ENCODE data around the gene TAF11.
"Not testable (repeated sequence)": the region's sequence is repeated elsewhere in the genome, so short reads cannot be mapped to it uniquely, and the experiment has no call there.

TAF11 gene

DNA sequence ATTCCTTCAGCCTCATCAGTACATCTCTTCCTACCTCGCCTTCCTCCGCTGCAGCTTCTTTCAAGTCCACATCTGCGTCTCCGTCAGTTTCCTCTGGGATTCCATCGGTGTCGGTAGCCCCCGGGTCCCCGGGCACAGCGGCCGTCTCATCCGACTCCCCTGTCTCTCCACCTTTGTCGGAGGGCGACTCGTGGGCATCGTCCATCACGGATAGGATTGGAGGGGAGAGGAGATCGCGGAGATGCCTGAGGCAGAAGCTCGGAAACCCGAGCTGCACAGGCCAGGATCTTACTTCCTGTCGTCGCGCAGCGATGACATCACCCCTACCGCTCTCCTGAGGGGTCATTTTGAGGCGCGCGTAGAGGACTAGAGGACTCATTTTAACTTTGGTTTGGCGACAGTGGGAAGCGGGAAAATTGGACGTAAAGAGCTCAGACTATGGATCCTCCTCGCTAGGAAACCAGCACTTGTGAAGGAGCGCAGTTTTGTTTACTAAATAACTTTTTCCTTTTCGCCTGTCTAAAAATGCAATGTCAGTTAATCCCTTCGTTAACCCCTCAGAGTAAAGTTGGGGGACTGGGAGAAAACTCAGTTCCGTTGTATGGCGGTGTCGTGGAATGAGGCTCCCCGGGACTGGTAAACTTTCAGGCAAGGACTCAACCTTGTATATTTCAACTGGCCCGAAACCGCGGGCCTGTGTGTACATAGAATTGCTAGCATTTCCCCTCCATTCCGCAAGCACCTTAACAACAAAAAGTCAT, at the start of gene TAF11:
Gene TAF11, minus strand, starts transcription at position 290 of the 761 bp plus-strand sequence. Its CDS starts 85 bp downstream, at position 205.
- DNase-seq, result peak; percentile 92

GRCh38 chr6:34934516-34934915, 46.7 kb upstream of the TAF11 start:
- DNase-seq, result no peak

DNA sequence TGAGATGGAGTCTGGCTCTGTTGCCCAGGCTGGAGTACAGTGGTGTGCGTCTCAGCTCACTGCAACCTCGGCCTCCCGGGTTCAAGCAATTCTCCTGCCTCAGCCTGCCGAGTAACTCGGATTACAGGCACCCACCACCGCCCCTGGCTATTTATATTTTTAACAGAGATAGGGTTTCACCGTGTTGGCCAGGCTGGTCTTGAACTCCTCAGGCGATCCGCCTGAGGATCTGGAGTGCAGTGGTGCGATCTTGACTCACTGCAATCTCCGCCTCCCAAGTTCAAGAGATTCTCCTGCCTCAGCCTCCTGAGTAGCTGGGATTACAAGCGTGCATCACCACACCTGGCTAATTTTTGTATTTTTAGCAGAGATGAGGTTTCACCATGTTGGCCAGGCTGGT, 44.4 kb upstream of the TAF11 start:
- DNase-seq, result not testable (repeated sequence)

GRCh38 chr6:34930221-34930620, 42.4 kb upstream of the TAF11 start:
- DNase-seq, result no peak

DNA sequence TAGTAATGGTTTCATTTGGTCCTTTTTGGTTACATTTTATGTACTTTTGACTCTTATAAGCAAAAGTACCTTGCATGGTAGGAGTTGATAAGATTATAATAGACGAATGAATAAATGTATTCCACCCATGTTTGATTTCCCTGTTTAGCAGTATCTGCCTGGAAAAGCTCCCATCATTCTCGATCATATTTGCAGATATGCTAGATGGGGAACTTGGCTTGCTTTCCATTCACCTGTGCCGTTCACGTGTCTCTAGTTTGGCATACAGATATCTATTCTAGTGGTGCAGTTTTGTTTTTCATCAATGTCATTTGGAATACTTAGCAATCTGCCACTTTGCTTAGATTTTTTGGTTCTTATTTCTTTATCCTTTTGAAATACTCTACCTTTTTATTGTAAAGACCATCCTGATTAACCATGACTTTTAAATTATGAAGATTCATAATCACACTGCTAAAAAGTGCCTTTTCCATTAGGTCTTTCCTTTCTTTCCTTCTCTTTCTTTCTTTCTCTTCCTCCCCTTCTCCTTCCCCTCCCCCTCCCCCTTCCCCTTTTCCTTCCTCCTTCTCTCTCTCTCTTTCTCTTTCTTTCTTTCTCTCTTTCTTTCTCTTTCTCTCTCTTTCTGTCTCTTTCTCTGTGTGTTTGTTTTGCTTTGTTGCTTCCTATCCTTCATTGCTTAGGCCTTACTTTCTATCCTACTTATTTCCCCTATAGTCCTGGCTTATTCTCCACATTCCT, 41.6 kb upstream of the TAF11 start:
- DNase-seq, result no peak

DNA sequence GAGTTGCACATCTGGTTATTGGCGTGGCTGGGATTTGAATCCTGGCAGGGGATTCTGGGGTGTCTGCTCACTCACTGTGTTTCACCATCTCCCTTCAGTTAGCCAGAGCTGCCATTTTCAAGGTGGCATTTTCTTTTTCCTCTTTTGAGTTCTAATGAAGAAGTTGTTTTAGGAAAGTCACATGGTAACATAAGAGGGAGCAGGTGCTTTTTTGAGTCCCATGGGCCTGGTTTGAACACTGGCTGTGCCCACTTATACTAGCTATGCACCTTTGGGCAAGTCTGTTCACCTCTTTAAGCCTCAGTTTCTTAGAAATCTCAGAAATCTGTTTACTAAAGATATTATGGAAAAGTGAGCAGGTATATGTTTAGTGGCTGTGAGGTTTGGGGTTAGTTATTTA, 40.9 kb upstream of the TAF11 start:
- DNase-seq, result no peak

GRCh38 chr6:34928220-34928619, 40.4 kb upstream of the TAF11 start:
- no peak for DNase-seq

GRCh38 chr6:34926655-34927054, 38.8 kb upstream of the TAF11 start:
- DNase-seq, result no peak

DNA sequence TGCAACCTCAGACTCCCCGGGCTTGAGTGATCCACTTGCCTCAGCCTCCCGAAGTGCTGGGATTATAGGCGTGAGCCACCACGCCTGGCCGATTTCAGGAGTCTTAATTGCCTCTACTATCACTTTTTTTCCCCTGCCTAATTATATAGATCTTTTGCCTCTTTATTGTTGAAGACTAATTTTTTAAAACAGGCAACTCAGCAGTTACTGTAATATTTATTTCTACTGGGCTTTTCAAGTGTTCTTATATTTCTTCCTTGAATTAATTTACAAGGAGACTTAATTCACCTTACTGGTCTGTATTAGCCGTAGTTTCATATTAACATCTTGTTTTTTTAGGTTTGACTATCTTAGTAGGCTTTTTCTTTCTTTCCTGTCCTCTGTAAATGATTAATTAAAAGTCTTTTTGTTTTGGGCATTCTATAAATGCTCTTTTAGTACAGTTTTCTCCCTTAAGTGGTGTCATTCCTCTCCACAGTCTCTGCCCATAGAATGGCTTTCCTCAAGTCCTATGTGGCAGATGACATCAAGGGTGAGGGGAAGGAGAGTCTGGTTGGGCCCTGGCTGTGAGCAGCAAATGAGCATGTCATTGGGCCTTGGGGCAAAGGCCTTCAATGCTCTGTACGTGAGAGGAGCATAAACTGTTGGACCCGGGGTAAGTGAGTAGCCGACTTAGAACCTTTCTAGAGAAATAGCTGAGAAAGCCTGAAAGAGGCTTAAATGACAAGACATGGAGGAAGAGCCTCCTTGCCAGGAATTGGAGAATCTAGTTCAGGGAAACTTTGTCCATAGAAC, 37.2 kb upstream of the TAF11 start:
- DNase-seq, result no peak

DNA sequence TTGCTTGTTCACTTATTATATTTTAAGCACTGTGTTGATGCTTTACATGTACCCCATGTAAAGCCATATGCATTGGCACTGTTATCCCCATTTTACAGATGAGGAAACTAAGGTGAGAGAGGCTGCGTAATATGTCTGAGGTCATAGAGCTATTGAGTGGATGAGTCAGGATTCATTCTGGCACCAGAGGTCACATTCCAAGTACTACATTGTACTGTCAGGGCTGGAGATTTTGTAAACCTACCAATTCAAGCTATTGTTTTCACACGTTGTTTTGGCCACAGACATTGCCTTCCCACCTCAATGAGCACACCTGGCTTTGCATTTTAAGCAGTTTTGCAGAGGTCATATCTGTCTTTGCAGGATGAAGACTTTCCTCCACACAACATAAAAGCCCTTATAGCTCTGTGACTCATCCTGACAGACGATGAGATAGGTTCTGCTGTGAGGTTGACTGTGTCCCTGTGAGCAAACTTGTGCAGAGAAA, 34.4 kb upstream of the TAF11 start:
- DNase-seq, result no peak

GRCh38 chr6:34920097-34920496, 32.3 kb upstream of the TAF11 start:
- no peak for DNase-seq

DNA sequence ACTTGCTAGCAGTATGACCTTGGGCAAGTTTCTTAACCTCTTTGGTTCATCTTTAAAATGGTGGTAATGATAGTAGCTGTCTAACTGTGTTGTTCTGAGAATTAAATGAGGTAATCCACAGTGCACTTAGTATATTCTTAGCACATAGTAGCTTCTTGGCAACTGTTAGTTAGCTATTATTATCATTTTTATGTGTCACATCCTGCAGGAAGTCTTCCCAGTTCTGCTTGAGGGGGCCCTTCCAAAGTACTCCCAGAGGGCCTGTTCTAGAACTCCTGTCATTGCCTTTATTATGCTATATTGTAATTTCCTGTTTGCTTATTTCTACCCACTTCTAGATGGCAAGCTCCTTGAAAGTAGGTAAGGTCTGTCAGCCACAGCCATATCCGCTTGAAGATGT, 31.8 kb upstream of the TAF11 start:
- no peak for DNase-seq

DNA sequence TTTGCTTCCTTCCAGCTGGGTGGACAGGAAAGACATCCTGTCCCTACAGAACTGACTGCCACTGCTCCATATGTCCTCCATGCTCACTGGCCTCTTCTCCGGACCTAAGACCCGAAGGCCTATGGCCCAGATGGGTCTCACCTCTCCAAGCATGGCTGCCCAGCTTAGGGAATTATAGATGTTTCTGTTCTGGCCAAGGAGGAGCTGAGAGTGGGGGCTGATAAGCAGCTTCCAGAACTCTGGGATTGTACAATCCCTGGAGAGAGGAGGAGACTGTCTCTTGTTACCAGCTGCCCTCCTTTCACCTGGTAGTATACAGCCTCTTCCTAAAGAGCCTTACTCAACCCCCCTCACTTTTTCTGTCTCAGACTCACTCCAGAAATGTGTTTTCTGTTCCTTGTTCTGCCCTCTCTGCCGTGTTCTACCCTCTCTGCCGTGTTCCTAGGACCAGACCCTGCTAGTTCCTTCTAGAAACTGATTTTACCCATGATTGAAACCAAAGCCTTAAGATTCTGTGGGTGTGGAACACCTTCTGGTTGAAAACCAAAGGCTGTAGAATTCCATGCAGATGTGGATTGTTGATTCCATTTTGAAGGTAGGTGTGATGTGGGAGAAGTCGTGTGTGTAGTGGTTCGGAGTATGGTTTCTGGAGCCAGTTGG, 29.9 kb upstream of the TAF11 start:
- no peak for DNase-seq

GRCh38 chr6:34916348-34916967, 28.6 kb upstream of the TAF11 start:
- DNase-seq, result no peak

- no peak for DNase-seq
Measured at GRCh38 chr6:34914358-34914757, 26.5 kb upstream of the TAF11 start.

- no peak for DNase-seq
Measured at GRCh38 chr6:34912715-34913464, 25.0 kb upstream of the TAF11 start.

DNA sequence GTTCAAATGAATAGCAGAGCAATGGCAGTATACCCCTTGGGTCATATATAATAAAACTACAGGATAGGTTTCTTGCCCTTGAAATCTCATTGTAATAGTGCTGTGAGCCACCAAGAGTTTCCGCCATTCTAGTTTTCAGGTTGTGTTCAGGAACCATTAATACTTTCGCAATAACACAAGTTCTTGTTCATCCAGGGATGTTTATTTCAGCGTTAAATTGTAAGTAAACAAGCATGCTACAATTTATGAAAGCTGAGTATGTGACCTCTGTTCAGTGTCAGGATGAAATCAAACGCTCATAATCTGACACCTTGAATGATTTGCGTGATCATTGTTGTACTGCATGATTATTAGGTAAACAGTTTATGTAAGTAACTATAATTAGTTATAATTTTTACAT, 24.0 kb upstream of the TAF11 start:
- DNase-seq, result no peak

DNA sequence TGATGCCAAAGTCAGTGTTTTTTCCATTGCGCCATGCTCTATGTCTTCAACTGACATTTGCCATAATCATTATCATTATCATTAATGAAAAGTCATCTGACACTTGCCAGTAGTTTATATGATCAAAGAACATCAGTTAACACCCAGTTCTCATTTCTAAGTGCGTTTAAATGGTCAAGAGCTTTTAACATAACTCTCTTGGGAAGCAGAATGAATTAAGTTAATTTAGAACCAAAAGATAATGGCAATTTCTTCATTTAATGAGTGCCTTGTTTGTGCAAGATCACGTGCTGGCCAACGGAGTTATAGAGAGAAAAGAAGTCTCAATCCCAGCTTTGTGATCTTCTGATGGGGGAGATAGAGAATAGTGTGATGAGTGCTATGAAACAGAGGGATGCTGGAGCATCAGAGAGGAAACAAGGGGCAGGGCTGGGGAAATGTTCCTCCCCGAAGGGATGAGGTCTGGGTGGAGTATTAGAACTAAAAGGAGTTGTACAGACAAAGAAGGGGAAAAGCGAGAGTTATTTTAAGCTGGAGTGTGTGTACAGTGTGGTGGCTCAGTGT, 21.6 kb upstream of the TAF11 start:
- no peak for DNase-seq

GRCh38 chr6:34908194-34908593, 20.4 kb upstream of the TAF11 start:
- no peak for DNase-seq

- DNase-seq, result no peak
Measured at GRCh38 chr6:34906826-34907225, 19.0 kb upstream of the TAF11 start.

DNA sequence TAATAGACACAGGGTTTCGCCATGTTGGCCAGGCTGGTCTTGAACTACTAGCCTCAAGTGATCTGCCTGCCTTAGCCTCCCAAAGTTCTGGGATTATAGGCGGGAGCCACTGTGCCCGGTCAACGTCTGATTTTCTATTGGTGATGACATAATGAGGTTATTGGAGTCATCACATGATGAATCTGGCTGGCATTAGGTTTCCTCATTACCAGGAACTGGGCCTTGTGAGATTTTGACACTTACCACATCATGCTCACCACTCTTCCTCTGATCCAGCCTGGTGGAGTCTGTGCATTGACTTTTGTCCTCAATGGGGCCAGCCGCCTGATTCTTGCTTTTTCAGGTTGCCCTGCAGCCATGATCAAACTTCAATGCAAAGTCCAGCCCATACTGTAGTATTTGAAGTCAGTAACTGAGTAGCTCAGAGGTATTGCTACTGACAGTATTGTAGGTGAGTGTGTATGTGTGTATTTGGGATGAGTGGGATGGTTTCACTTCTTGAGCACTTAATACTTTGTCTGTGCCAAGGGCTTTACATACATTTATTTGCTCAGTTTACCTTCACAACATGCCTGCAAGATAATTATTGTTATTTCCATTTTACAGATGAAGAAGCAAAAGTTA, 17.3 kb upstream of the TAF11 start:
- no peak for DNase-seq

Measured in amniotic stem cell (primary cell).